HG03135 (cell line): Measurements from ENCODE around the gene MAST2.
"Not testable (repeated sequence)": the region's sequence is repeated elsewhere in the genome, so short reads cannot be mapped to it uniquely, and the experiment has no call there.

Experiments used
- ATAC-seq: cut with Tn5 transposase; IDR thresholded peaks from one replicate; pipeline ENCODE4 v1.9.1; 2021; ENCODE audit warnings: mild to moderate bottlenecking, moderate library complexity; ENCODE audit not compliant: unreplicated experiment

The MAST2 gene

GRCh38 chr1:45891087-45891486 is 87.7 kb downstream of the MAST2 start:
- ATAC-seq: no peak

- no peak for ATAC-seq
Measured at GRCh38 chr1:45892068-45892785, 88.8 kb downstream of the MAST2 start.

- ATAC-seq: no peak
Measured at GRCh38 chr1:45894331-45894730, 90.9 kb downstream of the MAST2 start.

- no peak for ATAC-seq
Measured at GRCh38 chr1:45894921-45895320, 91.5 kb downstream of the MAST2 start.

GRCh38 chr1:45895406-45895805 is 92.0 kb downstream of the MAST2 start:
- no peak for ATAC-seq

- no peak for ATAC-seq
Measured at GRCh38 chr1:45906883-45907282, 103.5 kb downstream of the MAST2 start.

- no peak for ATAC-seq
Measured at GRCh38 chr1:45908611-45909140, 105.3 kb downstream of the MAST2 start.

- ATAC-seq: no peak
Measured at GRCh38 chr1:45911634-45912033, 108.2 kb downstream of the MAST2 start.

- ATAC-seq: no peak
Measured at GRCh38 chr1:45913183-45913683, 109.8 kb downstream of the MAST2 start.

GRCh38 chr1:45913731-45914501 is 110.5 kb downstream of the MAST2 start:
- no peak for ATAC-seq

- ATAC-seq: no peak
Measured at GRCh38 chr1:45914836-45915235, 111.4 kb downstream of the MAST2 start.

- ATAC-seq: no peak
Measured at GRCh38 chr1:45922374-45922773, 119.0 kb downstream of the MAST2 start.

GRCh38 chr1:45922813-45923212 is 119.4 kb downstream of the MAST2 start:
- ATAC-seq: no peak

- no peak for ATAC-seq
Measured at GRCh38 chr1:45923343-45923742, 119.9 kb downstream of the MAST2 start.

GRCh38 chr1:45924736-45925135 is 121.3 kb downstream of the MAST2 start:
- no peak for ATAC-seq

GRCh38 chr1:45925728-45926287 is 122.4 kb downstream of the MAST2 start:
- no peak for ATAC-seq

- no peak for ATAC-seq
Measured at GRCh38 chr1:45926330-45926729, 122.9 kb downstream of the MAST2 start.

GRCh38 chr1:45927231-45927915 is 124.0 kb downstream of the MAST2 start:
- not testable (repeated sequence) for ATAC-seq

GRCh38 chr1:45928486-45929205 is 125.2 kb downstream of the MAST2 start:
- no peak for ATAC-seq

- no peak for ATAC-seq
Measured at GRCh38 chr1:45929257-45929687, 125.9 kb downstream of the MAST2 start.
